Naive B cell (primary cell): ENCODE results near the gene NLE1. TPM values are rescaled to one million over a fixed set of nuclear protein-coding genes. Genes with fewer than 3 reads are reported as not detected.

Experiments
- ATAC-seq, 2 donors: fragments of 150-1000 bp; cut with Tn5 transposase; 2 replicates each; pipeline ENCODE4 v1.10.0; 2021; ENCODE audit warnings: low read depth in 2 of 2, mild to moderate bottlenecking in 2 of 2, moderate library complexity in 2 of 2
- DNase-seq: peaks from one replicate; pipeline ENCODE4 v3.0.0; 2022
- H3K27ac Mint-ChIP-seq, 6 donors: one replicate each; pipeline ENCODE4 v1.8.0; 2020 to 2022; ENCODE audit warnings: mild to moderate bottlenecking in 6 of 6, mixed read lengths in 6 of 6, moderate library complexity in 5 of 6, inconsistent platforms in 2 of 6
- H3K27me3 Mint-ChIP-seq, 3 donors: one replicate each; pipeline ENCODE4 v1.8.0; 2021 to 2022; ENCODE audit warnings: mixed read lengths in 3 of 3, mild to moderate bottlenecking in 1 of 3
- H3K36me3 Mint-ChIP-seq, 2 donors: one replicate each; pipeline ENCODE4 v1.8.0; 2020 to 2022; ENCODE audit warnings: mixed read lengths in 2 of 2, inconsistent platforms in 1 of 2, mild to moderate bottlenecking in 1 of 2
- H3K4me1 Mint-ChIP-seq, 3 donors: one replicate each; pipeline ENCODE4 v1.8.0; 2020 to 2022; ENCODE audit warnings: mixed read lengths in 3 of 3, inconsistent platforms in 1 of 3, mild to moderate bottlenecking in 1 of 3, moderate library complexity in 1 of 3
- H3K4me3 Mint-ChIP-seq, 8 donors: one replicate each; pipeline ENCODE4 v1.8.0; 2020 to 2022; ENCODE audit warnings: mild to moderate bottlenecking in 8 of 8, mixed read lengths in 8 of 8, moderate library complexity in 8 of 8, inconsistent platforms in 2 of 8
- H3K9me3 Mint-ChIP-seq, 7 donors: one replicate each; pipeline ENCODE4 v1.8.0; 2020 to 2022; ENCODE audit warnings: mixed read lengths in 7 of 7, mild to moderate bottlenecking in 5 of 7, inconsistent platforms in 2 of 7, moderate library complexity in 1 of 7
- polyA plus RNA-seq, 6 donors: library from polyadenylated mRNA; unstranded; fragments of 300-500 nt; fragmentation: Illumina TruSeq; gene quantifications; one replicate each; pipeline ENCODE4 v1.2.3, GENCODE V29; 2021; ENCODE audit warnings: low read depth in 6 of 6

The NLE1 gene
- polyA plus RNA-seq, 6 donors from 2014 or later, result 3.2 to 5.8 (median 3.6) TPM

DNA sequence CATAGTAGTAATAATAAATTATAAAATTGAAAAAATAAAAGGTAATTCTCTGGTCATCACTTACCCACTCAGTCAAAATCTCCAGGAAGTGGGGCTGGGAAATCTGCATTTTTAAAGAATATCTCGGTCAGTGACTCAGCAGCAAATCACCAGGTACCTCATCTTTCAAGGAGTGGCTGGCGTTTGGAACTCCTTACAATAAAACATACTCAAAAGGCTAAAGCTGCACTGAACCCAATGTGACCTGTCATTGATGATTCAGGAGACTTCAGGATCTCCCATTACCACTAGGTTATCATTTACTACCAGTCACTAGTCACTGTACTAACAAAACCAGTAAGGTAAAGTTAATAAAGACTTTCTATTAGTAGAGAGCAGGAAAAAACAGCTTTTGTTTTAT, 57.1 kb downstream of the NLE1 start:
- ATAC-seq, result no peak
- H3K27ac Mint-ChIP-seq, result no peak overlapping the region
- H3K9me3 Mint-ChIP-seq, result no peaks in the 10 kb centered on the region

DNA sequence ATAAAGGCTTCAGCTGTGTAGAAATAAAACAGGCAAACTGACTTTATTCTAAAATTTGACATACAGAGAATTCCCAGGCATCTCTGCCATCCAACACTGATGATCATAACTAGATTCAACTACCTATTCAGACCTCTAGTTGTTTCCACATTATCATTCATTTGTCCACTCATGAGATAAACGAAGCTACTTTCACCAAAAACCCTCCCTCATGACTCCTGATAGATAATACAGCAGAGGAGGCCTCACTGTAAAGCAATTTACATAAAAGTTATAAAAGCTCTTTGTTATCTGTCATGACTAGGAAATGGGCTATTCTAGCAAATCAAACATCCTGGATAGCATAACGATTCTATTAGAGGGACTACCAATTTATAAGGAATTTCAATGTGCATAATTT, 59.0 kb downstream of the NLE1 start:
- H3K27ac Mint-ChIP-seq, result peak overlapping the region in 1 of 6 donors; percentile 7
- no peak for DNase-seq
- no peaks in the 10 kb centered on the region for H3K27me3 Mint-ChIP-seq
- H3K36me3 Mint-ChIP-seq, result no peaks in the 10 kb centered on the region
- no peak for ATAC-seq
- peaks cover 5 to 43% (median 22%) of the 10 kb centered on the region in 3 donors for H3K4me1 Mint-ChIP-seq
- H3K4me3 Mint-ChIP-seq, result peak overlapping the region in 1 of 8 donors; percentile 54
- H3K9me3 Mint-ChIP-seq, result no peaks in the 10 kb centered on the region

More for the DNA sequence above, 57.1 kb downstream of the NLE1 start:
- Mint-ChIP-seq H3K27me3 (no peaks in the 10 kb centered on the region), H3K4me3 (no peak overlapping the region), H3K36me3 (no peaks in the 10 kb centered on the region), H3K4me1 (peaks cover 16 to 46% (median 36%) of the 10 kb centered on the region in 3 donors)
- DNase-seq, result no peak

DNA sequence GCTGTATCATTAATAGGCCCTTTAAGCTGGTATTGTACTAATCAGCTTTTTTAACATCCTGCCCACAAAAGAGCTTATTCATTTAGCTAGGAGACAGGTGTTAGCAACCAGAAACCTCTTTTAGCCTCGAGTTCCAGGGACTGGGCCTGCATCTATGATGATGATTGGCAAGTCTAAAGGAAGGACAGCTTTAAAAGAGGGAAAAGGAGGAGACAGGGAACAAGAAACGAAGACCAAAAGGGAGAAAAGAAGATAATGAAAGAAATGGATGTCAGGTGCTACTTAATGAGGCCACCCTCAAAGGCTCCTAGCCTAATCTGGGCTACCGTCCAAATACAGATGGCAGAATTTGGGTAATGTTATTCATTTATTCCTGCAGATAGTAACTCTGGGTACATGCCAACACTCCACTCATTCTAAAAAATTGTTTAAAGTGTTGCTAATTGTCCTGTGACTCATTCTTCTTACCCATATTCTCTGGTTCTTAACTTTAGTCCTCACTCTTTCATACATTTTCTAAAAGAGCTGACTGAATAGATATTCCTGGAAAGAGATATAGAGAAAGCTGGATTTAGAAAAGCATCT, 59.9 kb downstream of the NLE1 start:
- Mint-ChIP-seq H3K27ac (peak overlapping the region in 2 of 6 donors; percentile 65 to 79), H3K4me1 (peaks cover 0 to 34% (median 13%) of the 10 kb centered on the region in 3 donors), H3K4me3 (peak overlapping the region in 1 of 8 donors; percentile 59), H3K36me3 (no peaks in the 10 kb centered on the region), H3K9me3 (no peaks in the 10 kb centered on the region), H3K27me3 (no peaks in the 10 kb centered on the region)
- DNase-seq (no peak), ATAC-seq (no peak)

DNA sequence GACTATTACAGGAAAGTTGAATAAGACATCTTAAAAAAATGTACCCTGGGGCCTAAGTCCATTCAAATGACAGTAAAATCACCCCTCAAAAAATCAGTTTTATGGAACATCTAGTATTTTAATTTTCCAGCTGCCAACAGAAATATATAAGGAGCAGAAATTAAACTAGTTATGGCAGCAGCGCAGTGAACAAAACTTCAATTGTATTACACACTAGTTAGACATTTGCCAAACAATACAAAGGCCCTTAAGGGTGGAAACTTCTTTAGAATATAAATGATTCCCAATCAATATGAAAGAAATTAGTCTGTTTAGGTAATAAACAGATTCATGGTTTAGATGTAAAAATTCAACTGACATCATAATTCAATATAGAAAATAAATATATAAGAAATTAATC, 60.5 kb downstream of the NLE1 start:
- Mint-ChIP-seq H3K27me3 (no peaks in the 10 kb centered on the region), H3K9me3 (no peaks in the 10 kb centered on the region), H3K36me3 (no peaks in the 10 kb centered on the region), H3K4me1 (peaks cover 0 to 29% (median 9%) of the 10 kb centered on the region in 3 donors), H3K27ac (no peak overlapping the region), H3K4me3 (no peak overlapping the region)
- no peak for DNase-seq
- no peak for ATAC-seq

DNA sequence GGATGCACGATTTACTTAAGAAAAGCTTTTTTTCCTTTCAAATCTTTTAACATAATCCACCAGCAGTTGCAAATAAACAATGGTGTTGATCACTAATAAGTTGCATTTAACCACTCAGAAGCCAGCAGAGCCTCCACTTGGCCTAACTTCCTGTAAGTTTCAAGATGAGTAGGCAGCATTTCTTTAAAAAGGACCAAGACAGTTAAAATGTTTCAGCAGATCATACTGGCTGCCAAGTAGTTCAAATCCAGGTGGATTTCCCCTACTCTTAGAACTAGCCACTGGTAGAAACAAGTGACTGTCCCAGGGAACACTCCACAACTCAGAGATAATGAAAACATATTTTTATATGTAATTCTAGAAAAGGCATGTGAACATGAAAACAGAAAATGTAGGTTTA, 61.6 kb downstream of the NLE1 start:
- H3K36me3 Mint-ChIP-seq, result no peaks in the 10 kb centered on the region
- peaks cover 0 to 23% (median 9%) of the 10 kb centered on the region in 3 donors for H3K4me1 Mint-ChIP-seq

DNA sequence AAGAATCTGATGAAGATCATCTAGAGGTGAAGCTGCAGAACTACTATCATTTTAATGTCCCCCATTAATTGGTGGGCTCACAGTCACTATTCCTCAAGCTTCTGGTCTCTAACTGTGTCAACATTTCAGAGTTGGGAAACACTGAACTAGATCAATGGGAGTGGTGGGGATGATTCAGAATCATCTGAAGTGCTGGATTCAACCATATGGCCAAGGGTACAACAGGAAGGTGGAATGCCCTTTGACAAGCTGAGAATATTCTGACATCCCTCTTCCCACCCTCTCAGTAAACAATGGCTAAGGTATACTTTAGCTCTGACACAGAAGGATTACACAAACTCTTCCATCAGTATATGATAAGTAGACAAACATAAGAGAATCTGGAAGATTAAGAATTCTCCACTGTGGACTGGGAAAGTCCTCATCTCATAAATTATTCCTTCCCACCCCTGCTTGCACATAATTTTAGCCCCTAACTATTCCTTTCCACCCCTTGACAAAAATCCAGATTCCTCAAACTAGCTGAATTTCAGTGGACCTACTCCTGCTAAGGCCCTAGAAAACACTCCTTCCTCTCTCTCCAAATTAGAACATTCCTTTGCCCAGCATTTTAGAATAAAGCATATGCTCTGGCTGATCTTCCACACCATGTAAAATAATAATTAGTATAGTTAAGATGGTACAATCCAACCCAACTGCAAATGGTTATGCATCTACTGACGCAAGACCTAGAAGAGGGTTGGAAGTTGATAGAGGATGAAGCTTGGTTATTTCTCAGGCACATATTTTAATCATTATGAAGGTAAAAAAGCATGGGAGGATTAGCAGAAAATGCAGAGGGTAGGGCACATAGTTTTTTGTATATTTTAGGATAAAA, 62.3 kb downstream of the NLE1 start:
- H3K4me1 Mint-ChIP-seq, result peaks cover 0 to 23% (median 9%) of the 10 kb centered on the region in 3 donors
- no peaks in the 10 kb centered on the region for H3K9me3 Mint-ChIP-seq
- DNase-seq (no peak), ATAC-seq (no peak)
- peak overlapping the region in 1 of 6 donors; percentile 13 for H3K27ac Mint-ChIP-seq
- no peaks in the 10 kb centered on the region for H3K36me3 Mint-ChIP-seq
- no peak overlapping the region for H3K4me3 Mint-ChIP-seq
- H3K27me3 Mint-ChIP-seq, result no peaks in the 10 kb centered on the region

More for the DNA sequence above, 61.6 kb downstream of the NLE1 start:
- DNase-seq (no peak), ATAC-seq (no peak)
- no peaks in the 10 kb centered on the region for H3K9me3 Mint-ChIP-seq
- H3K27ac Mint-ChIP-seq, result peak overlapping the region in 2 of 6 donors; percentile 31 to 36
- H3K27me3 Mint-ChIP-seq, result no peaks in the 10 kb centered on the region
- H3K4me3 Mint-ChIP-seq, result no peak overlapping the region

Other genes with a start within 250 kb of the NLE1 start
- 1 to 10 TPM in 4 of 6 donors, under 1 TPM in 1, not detected in 1; 0.82 to 4.5 (median 1.5) TPM for gene CCT6B, start 180.8 kb downstream of the NLE1 start, polyA plus RNA-seq
- 10 to 100 TPM in 5 of 6 donors, 1 to 10 TPM in 1; 4.5 to 32.8 (median 28.0) TPM for gene ZNF830, start 180.8 kb downstream of the NLE1 start, polyA plus RNA-seq
- gene LIG3, start 161.8 kb downstream of the NLE1 start, polyA plus RNA-seq, result 10 to 100 TPM in 5 of 6 donors, 1 to 10 TPM in 1; 9.2 to 16.9 (median 11.9) TPM
- gene RFFL, start 78.6 kb downstream of the NLE1 start, polyA plus RNA-seq, result 10 to 100 TPM; 15.9 to 27.4 (median 22.3) TPM
- gene RAD51D, start 22.4 kb downstream of the NLE1 start, polyA plus RNA-seq, result 10 to 100 TPM in 3 of 6 donors, 1 to 10 TPM in 3; 9.0 to 17.0 (median 11.6) TPM
- gene FNDC8, start 20.7 kb downstream of the NLE1 start, polyA plus RNA-seq, result not detected
- not detected for gene UNC45B, start 5.5 kb upstream of the NLE1 start, polyA plus RNA-seq
- gene SLC35G3, start 52.1 kb upstream of the NLE1 start, polyA plus RNA-seq, result not detected
- 10 to 100 TPM in 1 of 6 donors, 1 to 10 TPM in 5; 2.5 to 14.0 (median 3.9) TPM for gene SLFN5, start 100.8 kb upstream of the NLE1 start, polyA plus RNA-seq
- 10 to 100 TPM in 1 of 6 donors, 1 to 10 TPM in 5; 5.8 to 11.0 (median 6.9) TPM for gene SLFN11, start 231.3 kb upstream of the NLE1 start, polyA plus RNA-seq